Pulmonary artery endothelial cell (primary cell): ENCODE results near the gene BTBD17. TPM values are rescaled to one million over a fixed set of nuclear protein-coding genes. Genes with fewer than 3 reads are reported as not detected.

Experiments used
- DNase-seq: peaks from one replicate; pipeline ENCODE4 v3.0.0-alpha.2; 2011; ENCODE audit warnings: low read depth, low spot score
- total RNA-seq: library from RNA; depleted of rRNA; stranded (reverse); fragments of >200 nt; gene quantifications from 2 replicates; pipeline ENCODE4 v1.2.3, GENCODE V29; 2014

The BTBD17 gene
- total RNA-seq, 1 donor from 2014 or later, result not detected

- DNase-seq, result no peak
These were observed 25.9 kb upstream of the BTBD17 start for GRCh38 chr17:74387365-74388218.

- no peak for DNase-seq
These were observed 24.7 kb upstream of the BTBD17 start for GRCh38 chr17:74386386-74386785.

GRCh38 chr17:74385201-74385600 lies 23.5 kb upstream of the BTBD17 start:
- no peak for DNase-seq

GRCh38 chr17:74383141-74383540 lies 21.5 kb upstream of the BTBD17 start:
- DNase-seq, result no peak

- DNase-seq, result no peak
These were observed 19.5 kb upstream of the BTBD17 start for GRCh38 chr17:74380959-74381808.

GRCh38 chr17:74380086-74380958 lies 18.7 kb upstream of the BTBD17 start:
- no peak for DNase-seq

- peak; percentile 26 for DNase-seq
These were observed 17.9 kb upstream of the BTBD17 start for GRCh38 chr17:74379495-74380085.

GRCh38 chr17:74374858-74375257 lies 13.2 kb upstream of the BTBD17 start:
- no peak for DNase-seq

- DNase-seq, result no peak
These were observed 12.4 kb upstream of the BTBD17 start for GRCh38 chr17:74373838-74374606.

GRCh38 chr17:74372426-74372825 lies 10.8 kb upstream of the BTBD17 start:
- DNase-seq, result no peak

- no peak for DNase-seq
These were observed 10.0 kb upstream of the BTBD17 start for GRCh38 chr17:74371653-74372147.

GRCh38 chr17:74369665-74370490 lies 8.2 kb upstream of the BTBD17 start:
- no peak for DNase-seq

GRCh38 chr17:74369221-74369620 lies 7.6 kb upstream of the BTBD17 start:
- no peak for DNase-seq

- no peak for DNase-seq
These were observed 6.8 kb upstream of the BTBD17 start for GRCh38 chr17:74368341-74369081.

GRCh38 chr17:74367206-74367605 lies 5.5 kb upstream of the BTBD17 start, which contains the start of gene GPR142:
Gene GPR142, plus strand, starts transcription at chr17:74367506. Its CDS starts 2,035 bp downstream, at chr17:74369541.
- DNase-seq, result no peak

GRCh38 chr17:74362810-74363498 lies 1.3 kb upstream of the BTBD17 start:
- DNase-seq, result no peak

- DNase-seq, result no peak
These were observed 369 bp upstream of the BTBD17 start for GRCh38 chr17:74362069-74362405.

- DNase-seq, result no peak
These were observed 804 bp downstream of the BTBD17 start for GRCh38 chr17:74360899-74361229.
